B cell (primary cell): ENCODE results near the gene RNF2. TPM values are rescaled to one million over a fixed set of nuclear protein-coding genes. Genes with fewer than 3 reads are reported as not detected.

Experiments used
- ATAC-seq: fragments of 200-7000 bp; cut with Tn5 transposase; one replicate; pipeline ENCODE4 v1.10.0; 2021; ENCODE audit warnings: low read depth, mild to moderate bottlenecking, moderate number of reproducible peaks, moderate library complexity
- CTCF ChIA-PET: fragments of 350-600 bp; sonication (Branson Sonifier 250); formaldehyde crosslinking; loops from one replicate; lab custom pipeline; 2021; ENCODE audit warnings: antibody characterized with exemption, inconsistent platforms; lab: Charles Lee
- POLR2A ChIA-PET: fragments of 350-600 bp; sonication (Branson Sonifier 250); formaldehyde crosslinking; loops from one replicate; lab custom pipeline; 2021; ENCODE audit warnings: antibody characterized with exemption; lab: Charles Lee
- DNase-seq: peaks from one replicate; pipeline ENCODE4 v3.0.0; 2013
- H2AFZ ChIP-seq: 2 replicates; pipeline ENCODE4 v1.6.1; 2012; ENCODE audit warnings: mild to moderate bottlenecking, low read depth, low read length; ENCODE audit not compliant: insufficient read depth, poor library complexity, severe bottlenecking
- H3K27ac ChIP-seq, 2 donors: 1 replicate in 1 of 2; 2 replicates in 1 of 2; pipeline ENCODE4 v1.5.1; 2012 to 2013; ENCODE audit warnings: low read length in 2 of 2, mild to moderate bottlenecking in 2 of 2, moderate library complexity in 1 of 2
- H3K27me3 ChIP-seq, 4 experiments: fragments of 200-600 bp in 1 of 4; sonication (generic) in 1 of 4; replicated peaks in 1 of 4; 1 replicate in 2 of 4; 2 replicates in 2 of 4; pipeline versions ENCODE4 v1.6.1 to v1.7.0; 2013 to 2016; ENCODE audit warnings: low read length in 3 of 4, mild to moderate bottlenecking in 2 of 4, mixed read lengths in 1 of 4, moderate library complexity in 1 of 4; ENCODE audit not compliant: insufficient read depth in 4 of 4, control insufficient read depth in 3 of 4; ENCODE audit errors: control extremely low read depth in 1 of 4
- H3K36me3 ChIP-seq, 2 experiments: replicated peaks in 1 of 2; 1 replicate in 1 of 2; 2 replicates in 1 of 2; pipeline versions ENCODE4 v1.6.1 to v1.7.1; 2013; ENCODE audit warnings: low read length in 1 of 2; ENCODE audit not compliant: insufficient read depth in 2 of 2, control insufficient read depth in 1 of 2; ENCODE audit errors: control extremely low read depth in 1 of 2, extremely low read depth in 1 of 2
- H3K4me1 ChIP-seq, 2 donors: fragments of 200-600 bp in 1 of 2; sonication (generic) in 1 of 2; 1 replicate in 1 of 2; 2 replicates in 1 of 2; pipeline versions ENCODE4 v1.5.1 to v1.6.1; 2013 to 2017; ENCODE audit warnings: low read length in 2 of 2; ENCODE audit not compliant: control insufficient read depth in 2 of 2, insufficient read depth in 2 of 2
- H3K4me2 ChIP-seq: replicated peaks from 2 replicates; pipeline ENCODE3; 2012; ENCODE audit warnings: mild to moderate bottlenecking, low read depth, low read length; ENCODE audit not compliant: poor library complexity, severe bottlenecking
- H3K4me3 ChIP-seq, 5 experiments: fragments of 200-600 bp in 1 of 5; sonication (generic) in 1 of 5; 1 replicate in 3 of 5; 2 replicates in 2 of 5; pipeline versions ENCODE4 v1.5.1 to v1.7.0; 2011 to 2016; ENCODE audit warnings: low read length in 4 of 5, mild to moderate bottlenecking in 4 of 5, low read depth in 2 of 5, control low read depth in 1 of 5, moderate library complexity in 1 of 5; ENCODE audit not compliant: insufficient read depth in 1 of 5; ENCODE audit errors: control extremely low read depth in 1 of 5, extremely low read depth in 1 of 5
- H3K79me2 ChIP-seq: fragments of 200-600 bp; sonication (generic); one replicate; pipeline ENCODE4 v1.6.0; 2016; ENCODE audit warnings: low read length; ENCODE audit not compliant: control insufficient read depth, insufficient read depth
- H3K9ac ChIP-seq: fragments of 200-600 bp; sonication (generic); 2 replicates; pipeline ENCODE4 v1.6.1; 2017; ENCODE audit warnings: mild to moderate bottlenecking, low read length, moderate library complexity
- H3K9me3 ChIP-seq, 3 donors: one replicate each; pipeline versions ENCODE4 v1.6.1 to v1.7.1; 2013; ENCODE audit warnings: low read length in 2 of 3; ENCODE audit not compliant: control insufficient read depth in 2 of 3, insufficient read depth in 1 of 3; ENCODE audit errors: control extremely low read depth in 1 of 3
- H4K20me1 ChIP-seq: 2 replicates; pipeline ENCODE4 v1.6.0; 2012; ENCODE audit warnings: mild to moderate bottlenecking, low read length; ENCODE audit not compliant: insufficient read depth, control insufficient read depth, poor library complexity, severe bottlenecking
- H3K27ac Mint-ChIP-seq: one replicate; pipeline ENCODE4 v1.8.0; 2021; ENCODE audit warnings: mixed read lengths
- H3K27me3 Mint-ChIP-seq: one replicate; pipeline ENCODE4 v1.8.0; 2021; ENCODE audit warnings: mixed read lengths
- H3K4me1 Mint-ChIP-seq: one replicate; pipeline ENCODE4 v1.8.0; 2021; ENCODE audit warnings: mixed read lengths
- H3K4me3 Mint-ChIP-seq: one replicate; pipeline ENCODE4 v1.8.0; 2021; ENCODE audit warnings: mixed read lengths
- H3K9me3 Mint-ChIP-seq: one replicate; pipeline ENCODE4 v1.8.0; 2022; ENCODE audit warnings: mixed read lengths; ENCODE audit not compliant: insufficient read depth
- EZH2 ChIP-seq: IDR thresholded peaks from 2 replicates; pipeline ENCODE4 v1.6.1; 2012; ENCODE audit warnings: borderline replicate concordance, low read depth, mild to moderate bottlenecking, moderate library complexity, low read length; ENCODE audit not compliant: insufficient read depth, poor library complexity, severe bottlenecking
- WGBS: methylation state at CpG from one replicate; pipeline ENCODE4 v1.1.5; 2013; ENCODE audit warnings: missing lambda C conversion rate; ENCODE audit not compliant: insufficient coverage; 5-methylcytosine and 5-hydroxymethylcytosine counted together
- intact Hi-C: fragments of 100-400 bp; cut with micrococcal nuclease; formaldehyde crosslinking; loops from one replicate; pipeline ENCODE4 v1.10.0; 2022
- polyA plus RNA-seq: library from polyadenylated mRNA; depleted of rRNA; stranded (reverse); fragments of >200 nt; gene quantifications from 2 replicates; pipeline ENCODE4 v1.2.3, GENCODE V29; 2012
- small RNA-seq: library from RNA; depleted of rRNA; stranded (forward); fragments of <200 nt; gene quantifications from one replicate; pipeline ENCODE3, GENCODE V24; 2012; ENCODE audit warnings: low replicate concordance, low read depth; ENCODE audit not compliant: insufficient read length
- total RNA-seq, 2 donors: library from RNA; stranded (reverse); fragments of 120-200 nt in 1 of 2; gene quantifications; 1 replicate in 1 of 2; 2 replicates in 1 of 2; pipeline versions ENCODE4 v1.2.3 to v1.2.4, GENCODE V29; 2013 to 2022
- TF ChIP-seq, protein P1 (sequence below): fragments of 200-600 bp; IDR thresholded peaks from one replicate; pipeline ENCODE4 v1.8.0; 2022; ENCODE audit warnings: antibody characterized with exemption, mild to moderate bottlenecking

Gene RNF2
- total and polyA plus RNA-seq, 2 donors (not counting 1 experiment from before 2014, with no cell fraction given), result 13.9 to 29.5 TPM

DNA sequence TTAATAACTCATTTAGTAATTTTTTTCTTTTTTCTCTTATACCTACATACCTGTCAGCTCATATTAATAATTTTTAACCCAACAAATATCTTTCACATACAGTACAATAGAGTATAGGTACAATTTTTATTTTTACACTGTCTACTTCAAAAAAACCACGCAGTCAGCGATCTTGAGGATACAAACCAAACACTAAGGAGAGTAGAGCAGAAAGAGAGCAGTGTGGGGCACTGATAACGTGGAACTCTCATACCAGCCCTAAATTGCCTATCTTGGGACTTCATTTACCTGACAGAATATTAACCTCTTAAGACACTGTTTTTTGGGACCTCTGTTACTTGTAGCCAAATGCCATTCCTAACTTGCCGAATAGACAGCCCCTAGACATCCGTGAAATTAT is 105.9 kb downstream of the RNF2 start:
- Histone ChIP-seq H3K4me1 (peaks cover 4 to 30% of the 10 kb centered on the region in 2 donors), H3K27me3 (no peaks in the 10 kb centered on the region), H3K9ac (no peak overlapping the region), H3K4me2 (no peak overlapping the region), H3K27ac (no peak overlapping the region), H2AFZ (no peak overlapping the region), H3K79me2 (peaks cover 52% of the 10 kb centered on the region), H3K9me3 (no peaks in the 10 kb centered on the region), H3K36me3 (peaks cover 15 to 39% of the 10 kb centered on the region in 2 experiments), H4K20me1 (no peaks in the 10 kb centered on the region), H3K4me3 (no peak overlapping the region)
- DNase-seq (no peak), ATAC-seq (no peak)
- Mint-ChIP-seq H3K27ac (no peak overlapping the region), H3K27me3 (no peaks in the 10 kb centered on the region), H3K9me3 (no peaks in the 10 kb centered on the region), H3K4me1 (peaks cover 35% of the 10 kb centered on the region), H3K4me3 (no peak overlapping the region)
- ChIA-PET POLR2A (no interaction called here), CTCF (no interaction called here)
- no CpG with 5 or more reads among the region's 5 CpGs for WGBS
- TF ChIP-seq, protein P1, sequence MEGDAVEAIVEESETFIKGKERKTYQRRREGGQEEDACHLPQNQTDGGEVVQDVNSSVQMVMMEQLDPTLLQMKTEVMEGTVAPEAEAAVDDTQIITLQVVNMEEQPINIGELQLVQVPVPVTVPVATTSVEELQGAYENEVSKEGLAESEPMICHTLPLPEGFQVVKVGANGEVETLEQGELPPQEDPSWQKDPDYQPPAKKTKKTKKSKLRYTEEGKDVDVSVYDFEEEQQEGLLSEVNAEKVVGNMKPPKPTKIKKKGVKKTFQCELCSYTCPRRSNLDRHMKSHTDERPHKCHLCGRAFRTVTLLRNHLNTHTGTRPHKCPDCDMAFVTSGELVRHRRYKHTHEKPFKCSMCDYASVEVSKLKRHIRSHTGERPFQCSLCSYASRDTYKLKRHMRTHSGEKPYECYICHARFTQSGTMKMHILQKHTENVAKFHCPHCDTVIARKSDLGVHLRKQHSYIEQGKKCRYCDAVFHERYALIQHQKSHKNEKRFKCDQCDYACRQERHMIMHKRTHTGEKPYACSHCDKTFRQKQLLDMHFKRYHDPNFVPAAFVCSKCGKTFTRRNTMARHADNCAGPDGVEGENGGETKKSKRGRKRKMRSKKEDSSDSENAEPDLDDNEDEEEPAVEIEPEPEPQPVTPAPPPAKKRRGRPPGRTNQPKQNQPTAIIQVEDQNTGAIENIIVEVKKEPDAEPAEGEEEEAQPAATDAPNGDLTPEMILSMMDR, result no peak
- no peak for TF ChIP-seq EZH2
- intact Hi-C loops, result no loop called here

Small RNA genes within 50 kb of the gene (small RNA-seq; reads per million reads assigned to genes)
- not detected for gene RNA5SP72

Other genes starting within 250 kb of the RNF2 start
- gene NIBAN1, start 71.0 kb upstream of the RNF2 start, total RNA-seq, result 13.2 and 13.5 TPM in 2 replicates
- gene NIBAN1, start 71.0 kb upstream of the RNF2 start, polyA plus RNA-seq, result 1.1 and 1.2 TPM in 2 replicates
- 27.5 and 33.2 TPM in 2 replicates for gene TRMT1L, start 111.4 kb downstream of the RNF2 start, total RNA-seq
- 9.9 and 13.6 TPM in 2 replicates for gene TRMT1L, start 111.4 kb downstream of the RNF2 start, polyA plus RNA-seq
- gene SWT1, start 111.6 kb downstream of the RNF2 start, total RNA-seq, result 8.5 and 9.2 TPM in 2 replicates
- gene SWT1, start 111.6 kb downstream of the RNF2 start, polyA plus RNA-seq, result 2.1 and 3.1 TPM in 2 replicates